B cell (primary cell): ENCODE measurements around the gene C9orf78. TPM values are rescaled to one million over a fixed set of nuclear protein-coding genes. Genes with fewer than 3 reads are reported as not detected.

Experiments
- ATAC-seq: fragments of 200-7000 bp; cut with Tn5 transposase; one replicate; pipeline ENCODE4 v1.10.0; 2021; ENCODE audit warnings: low read depth, mild to moderate bottlenecking, moderate number of reproducible peaks, moderate library complexity
- CTCF ChIA-PET: fragments of 350-600 bp; sonication (Branson Sonifier 250); formaldehyde crosslinking; loops from one replicate; lab custom pipeline; 2021; ENCODE audit warnings: antibody characterized with exemption, inconsistent platforms; lab: Charles Lee
- POLR2A ChIA-PET: fragments of 350-600 bp; sonication (Branson Sonifier 250); formaldehyde crosslinking; loops from one replicate; lab custom pipeline; 2021; ENCODE audit warnings: antibody characterized with exemption; lab: Charles Lee
- DNase-seq: peaks from one replicate; pipeline ENCODE4 v3.0.0; 2013
- H2AFZ ChIP-seq: 2 replicates; pipeline ENCODE4 v1.6.1; 2012; ENCODE audit warnings: mild to moderate bottlenecking, low read depth, low read length; ENCODE audit not compliant: insufficient read depth, poor library complexity, severe bottlenecking
- H3K27ac ChIP-seq, 2 donors: 1 replicate in 1 of 2; 2 replicates in 1 of 2; pipeline ENCODE4 v1.5.1; 2012 to 2013; ENCODE audit warnings: low read length in 2 of 2, mild to moderate bottlenecking in 2 of 2, moderate library complexity in 1 of 2
- H3K27me3 ChIP-seq, 4 experiments: fragments of 200-600 bp in 1 of 4; sonication (generic) in 1 of 4; replicated peaks in 1 of 4; 1 replicate in 2 of 4; 2 replicates in 2 of 4; pipeline versions ENCODE4 v1.6.1 to v1.7.0; 2013 to 2016; ENCODE audit warnings: low read length in 3 of 4, mild to moderate bottlenecking in 2 of 4, mixed read lengths in 1 of 4, moderate library complexity in 1 of 4; ENCODE audit not compliant: insufficient read depth in 4 of 4, control insufficient read depth in 3 of 4; ENCODE audit errors: control extremely low read depth in 1 of 4
- H3K36me3 ChIP-seq, 2 experiments: replicated peaks in 1 of 2; 1 replicate in 1 of 2; 2 replicates in 1 of 2; pipeline versions ENCODE4 v1.6.1 to v1.7.1; 2013; ENCODE audit warnings: low read length in 1 of 2; ENCODE audit not compliant: insufficient read depth in 2 of 2, control insufficient read depth in 1 of 2; ENCODE audit errors: control extremely low read depth in 1 of 2, extremely low read depth in 1 of 2
- H3K4me1 ChIP-seq, 2 donors: fragments of 200-600 bp in 1 of 2; sonication (generic) in 1 of 2; 1 replicate in 1 of 2; 2 replicates in 1 of 2; pipeline versions ENCODE4 v1.5.1 to v1.6.1; 2013 to 2017; ENCODE audit warnings: low read length in 2 of 2; ENCODE audit not compliant: control insufficient read depth in 2 of 2, insufficient read depth in 2 of 2
- H3K4me2 ChIP-seq: replicated peaks from 2 replicates; pipeline ENCODE3; 2012; ENCODE audit warnings: mild to moderate bottlenecking, low read depth, low read length; ENCODE audit not compliant: poor library complexity, severe bottlenecking
- H3K4me3 ChIP-seq, 5 experiments: fragments of 200-600 bp in 1 of 5; sonication (generic) in 1 of 5; 1 replicate in 3 of 5; 2 replicates in 2 of 5; pipeline versions ENCODE4 v1.5.1 to v1.7.0; 2011 to 2016; ENCODE audit warnings: low read length in 4 of 5, mild to moderate bottlenecking in 4 of 5, low read depth in 2 of 5, control low read depth in 1 of 5, moderate library complexity in 1 of 5; ENCODE audit not compliant: insufficient read depth in 1 of 5; ENCODE audit errors: control extremely low read depth in 1 of 5, extremely low read depth in 1 of 5
- H3K79me2 ChIP-seq: fragments of 200-600 bp; sonication (generic); one replicate; pipeline ENCODE4 v1.6.0; 2016; ENCODE audit warnings: low read length; ENCODE audit not compliant: control insufficient read depth, insufficient read depth
- H3K9ac ChIP-seq: fragments of 200-600 bp; sonication (generic); 2 replicates; pipeline ENCODE4 v1.6.1; 2017; ENCODE audit warnings: mild to moderate bottlenecking, low read length, moderate library complexity
- H3K9me3 ChIP-seq, 3 donors: one replicate each; pipeline versions ENCODE4 v1.6.1 to v1.7.1; 2013; ENCODE audit warnings: low read length in 2 of 3; ENCODE audit not compliant: control insufficient read depth in 2 of 3, insufficient read depth in 1 of 3; ENCODE audit errors: control extremely low read depth in 1 of 3
- H4K20me1 ChIP-seq: 2 replicates; pipeline ENCODE4 v1.6.0; 2012; ENCODE audit warnings: mild to moderate bottlenecking, low read length; ENCODE audit not compliant: insufficient read depth, control insufficient read depth, poor library complexity, severe bottlenecking
- H3K27ac Mint-ChIP-seq: one replicate; pipeline ENCODE4 v1.8.0; 2021; ENCODE audit warnings: mixed read lengths
- H3K27me3 Mint-ChIP-seq: one replicate; pipeline ENCODE4 v1.8.0; 2021; ENCODE audit warnings: mixed read lengths
- H3K4me1 Mint-ChIP-seq: one replicate; pipeline ENCODE4 v1.8.0; 2021; ENCODE audit warnings: mixed read lengths
- H3K4me3 Mint-ChIP-seq: one replicate; pipeline ENCODE4 v1.8.0; 2021; ENCODE audit warnings: mixed read lengths
- H3K9me3 Mint-ChIP-seq: one replicate; pipeline ENCODE4 v1.8.0; 2022; ENCODE audit warnings: mixed read lengths; ENCODE audit not compliant: insufficient read depth
- EZH2 ChIP-seq: IDR thresholded peaks from 2 replicates; pipeline ENCODE4 v1.6.1; 2012; ENCODE audit warnings: borderline replicate concordance, low read depth, mild to moderate bottlenecking, moderate library complexity, low read length; ENCODE audit not compliant: insufficient read depth, poor library complexity, severe bottlenecking
- WGBS: methylation state at CpG from one replicate; pipeline ENCODE4 v1.1.5; 2013; ENCODE audit warnings: missing lambda C conversion rate; ENCODE audit not compliant: insufficient coverage; 5-methylcytosine and 5-hydroxymethylcytosine counted together
- intact Hi-C: fragments of 100-400 bp; cut with micrococcal nuclease; formaldehyde crosslinking; loops from one replicate; pipeline ENCODE4 v1.10.0; 2022
- polyA plus RNA-seq: library from polyadenylated mRNA; depleted of rRNA; stranded (reverse); fragments of >200 nt; gene quantifications from 2 replicates; pipeline ENCODE4 v1.2.3, GENCODE V29; 2012
- total RNA-seq, 2 donors: library from RNA; stranded (reverse); fragments of 120-200 nt in 1 of 2; gene quantifications; 1 replicate in 1 of 2; 2 replicates in 1 of 2; pipeline versions ENCODE4 v1.2.3 to v1.2.4, GENCODE V29; 2013 to 2022
- TF ChIP-seq, protein P1 (sequence below): fragments of 200-600 bp; IDR thresholded peaks from one replicate; pipeline ENCODE4 v1.8.0; 2022; ENCODE audit warnings: antibody characterized with exemption, mild to moderate bottlenecking

The C9orf78 gene
- total and polyA plus RNA-seq, 2 donors (not counting 1 experiment from before 2014, with no cell fraction given), result 42.8 to 43.6 TPM

DNA sequence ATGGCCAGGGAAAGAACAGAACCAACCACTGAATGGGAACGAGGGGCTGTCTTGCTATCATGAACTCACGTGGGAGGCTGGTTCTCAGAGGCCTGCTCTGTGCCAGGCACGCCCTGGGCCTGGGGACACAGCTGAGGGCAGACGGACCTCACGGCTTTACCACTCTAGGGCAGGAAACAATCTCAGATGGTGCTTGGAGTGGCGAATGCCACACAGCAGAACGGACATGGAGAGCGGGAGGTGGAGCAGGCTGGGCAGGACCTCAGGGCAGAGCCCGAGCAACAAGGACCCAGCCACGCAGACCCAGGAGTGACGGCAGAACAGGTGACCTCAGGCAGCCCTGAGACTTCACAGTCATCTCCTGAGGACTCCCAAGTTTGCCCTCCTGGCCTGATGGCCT, 19.8 kb downstream of the C9orf78 start:
- H3K27ac Mint-ChIP-seq, result no peak overlapping the region
- no peak for TF ChIP-seq EZH2
- TF ChIP-seq, protein P1, sequence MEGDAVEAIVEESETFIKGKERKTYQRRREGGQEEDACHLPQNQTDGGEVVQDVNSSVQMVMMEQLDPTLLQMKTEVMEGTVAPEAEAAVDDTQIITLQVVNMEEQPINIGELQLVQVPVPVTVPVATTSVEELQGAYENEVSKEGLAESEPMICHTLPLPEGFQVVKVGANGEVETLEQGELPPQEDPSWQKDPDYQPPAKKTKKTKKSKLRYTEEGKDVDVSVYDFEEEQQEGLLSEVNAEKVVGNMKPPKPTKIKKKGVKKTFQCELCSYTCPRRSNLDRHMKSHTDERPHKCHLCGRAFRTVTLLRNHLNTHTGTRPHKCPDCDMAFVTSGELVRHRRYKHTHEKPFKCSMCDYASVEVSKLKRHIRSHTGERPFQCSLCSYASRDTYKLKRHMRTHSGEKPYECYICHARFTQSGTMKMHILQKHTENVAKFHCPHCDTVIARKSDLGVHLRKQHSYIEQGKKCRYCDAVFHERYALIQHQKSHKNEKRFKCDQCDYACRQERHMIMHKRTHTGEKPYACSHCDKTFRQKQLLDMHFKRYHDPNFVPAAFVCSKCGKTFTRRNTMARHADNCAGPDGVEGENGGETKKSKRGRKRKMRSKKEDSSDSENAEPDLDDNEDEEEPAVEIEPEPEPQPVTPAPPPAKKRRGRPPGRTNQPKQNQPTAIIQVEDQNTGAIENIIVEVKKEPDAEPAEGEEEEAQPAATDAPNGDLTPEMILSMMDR, result no peak
- H3K79me2 ChIP-seq, result peaks cover 37% of the 10 kb centered on the region
- ATAC-seq (no peak), DNase-seq (no peak)
- H3K4me3 Mint-ChIP-seq, result no peak overlapping the region
- H2AFZ ChIP-seq, result no peak overlapping the region
- H3K9me3 Mint-ChIP-seq, result no peaks in the 10 kb centered on the region
- no peak overlapping the region for H3K9ac ChIP-seq
- no peak overlapping the region for H3K27ac ChIP-seq
- intact Hi-C loops, result no loop called here
- 98% methylated on average over 11 of the region's 11 CpGs for WGBS
- no peaks in the 10 kb centered on the region for H3K27me3 ChIP-seq
- no peaks in the 10 kb centered on the region for H3K9me3 ChIP-seq
- CTCF ChIA-PET, result no interaction called here
- peaks cover 0 to 45% of the 10 kb centered on the region in 2 experiments for H3K36me3 ChIP-seq
- H3K4me3 ChIP-seq, result no peak overlapping the region
- POLR2A ChIA-PET, result no interaction called here
- H3K4me1 ChIP-seq, result no peaks in the 10 kb centered on the region
- H3K4me2 ChIP-seq, result no peak overlapping the region
- H3K4me1 Mint-ChIP-seq, result peaks cover 4% of the 10 kb centered on the region
- H3K27me3 Mint-ChIP-seq, result no peaks in the 10 kb centered on the region
- H4K20me1 ChIP-seq, result peaks cover 12% of the 10 kb centered on the region

DNA sequence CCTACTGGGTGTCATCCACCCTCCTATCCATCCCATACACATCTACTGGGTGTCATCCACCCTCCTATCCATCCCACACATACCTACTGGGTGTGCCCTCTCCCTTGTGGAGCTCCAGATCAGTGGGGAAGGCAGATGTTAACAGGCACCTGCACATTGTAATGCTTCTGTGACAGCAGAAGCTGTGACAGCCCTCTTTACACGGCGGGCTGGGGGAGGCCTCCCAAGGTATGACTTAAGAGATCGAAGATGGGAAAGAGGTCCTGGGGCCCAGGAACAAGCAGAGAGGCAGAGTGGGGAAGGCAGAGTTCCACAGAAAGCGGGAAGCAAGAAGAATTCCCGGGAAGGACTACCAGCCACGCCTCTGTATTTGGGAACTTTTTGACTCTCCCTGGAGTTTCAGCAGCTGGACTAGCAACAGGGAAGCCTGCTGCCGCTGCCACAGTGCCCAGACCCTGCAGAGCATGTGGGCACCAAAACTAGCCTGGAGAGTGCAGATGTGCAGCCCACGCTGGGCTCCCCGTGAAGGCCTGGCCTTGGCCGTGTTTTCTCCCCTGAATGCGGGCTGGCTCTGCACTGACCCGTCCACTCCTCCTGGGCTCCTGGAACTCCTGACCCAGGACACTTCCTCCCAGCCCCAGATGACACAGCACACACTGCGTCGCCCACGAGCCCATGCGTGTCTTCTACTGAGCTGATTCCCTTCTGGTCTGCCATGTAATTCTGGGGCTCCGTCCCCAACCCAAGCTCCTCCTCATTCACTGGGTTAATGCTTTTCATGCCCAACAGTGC, 20.4 kb downstream of the C9orf78 start:
- Histone ChIP-seq H2AFZ (no peak overlapping the region), H3K4me3 (no peak overlapping the region), H4K20me1 (peaks cover 12% of the 10 kb centered on the region), H3K9me3 (no peaks in the 10 kb centered on the region), H3K27ac (no peak overlapping the region), H3K36me3 (peaks cover 0 to 52% of the 10 kb centered on the region in 2 experiments), H3K4me2 (no peak overlapping the region), H3K4me1 (no peaks in the 10 kb centered on the region), H3K27me3 (no peaks in the 10 kb centered on the region), H3K9ac (no peak overlapping the region), H3K79me2 (peaks cover 37% of the 10 kb centered on the region)
- H3K4me1 Mint-ChIP-seq, result peaks cover 5% of the 10 kb centered on the region
- DNase-seq, result no peak
- no peak overlapping the region for H3K27ac Mint-ChIP-seq
- POLR2A ChIA-PET, result no interaction called here
- H3K4me3 Mint-ChIP-seq, result no peak overlapping the region
- TF ChIP-seq, protein P1, result no peak
- intact Hi-C loops, result no loop called here
- H3K27me3 Mint-ChIP-seq, result no peaks in the 10 kb centered on the region
- 97% methylated on average over 17 of the region's 17 CpGs for WGBS
- no peak for ATAC-seq
- CTCF ChIA-PET, result no interaction called here
- no peaks in the 10 kb centered on the region for H3K9me3 Mint-ChIP-seq
